SK-N-SH (cell line): Measurements from ENCODE around the gene AGPAT3. TPM values are rescaled to one million over a fixed set of nuclear protein-coding genes. Genes with fewer than 3 reads are reported as not detected.

Experiments
- CTCF ChIA-PET: fragments of 300-600, 350-600 bp; formaldehyde crosslinking; extraction: SDS; loops from one replicate; lab custom pipeline; 2021; lab: Yijun Ruan, JAX
- POLR2A ChIA-PET: fragments of 350-600 bp; sonication (Branson Sonifier 250); formaldehyde crosslinking; extraction: SDS; loops from one replicate; lab custom pipeline; 2020; ENCODE audit warnings: antibody characterized with exemption, inconsistent platforms; lab: Yijun Ruan, JAX
- DNase-seq: peaks from one replicate; pipeline ENCODE4 v3.0.0; 2012
- H2AFZ ChIP-seq: fragments of 200-600 bp; sonication (generic); 2 replicates; pipeline ENCODE4 v1.8.1; 2016; ENCODE audit warnings: antibody characterized with exemption, mild to moderate bottlenecking, low read depth
- H3F3A ChIP-seq: fragments of 200-600 bp; sonication (generic); replicated peaks from 2 replicates; pipeline ENCODE3; 2016; ENCODE audit warnings: antibody characterized with exemption, mild to moderate bottlenecking; ENCODE audit not compliant: insufficient read depth
- H3K27ac ChIP-seq, 2 experiments: fragments of 200-500 bp in 1 of 2; fragments of 200-600 bp in 1 of 2; sonication (Bioruptor generic) in 1 of 2; sonication (generic), shearing (Covaris generic) in 1 of 2; 2 replicates each; pipeline versions ENCODE4 v1.5.1 to v1.6.1; 2014 to 2016; ENCODE audit warnings: low read depth in 2 of 2, inconsistent platforms in 1 of 2, low read length in 1 of 2, mild to moderate bottlenecking in 1 of 2, mixed read lengths in 1 of 2
- H3K27me3 ChIP-seq: fragments of 200-600 bp; sonication (generic), shearing (Covaris generic); 2 replicates; pipeline ENCODE4 v1.6.1; 2016; ENCODE audit warnings: mixed run types; ENCODE audit not compliant: insufficient read depth
- H3K36me3 ChIP-seq, 2 experiments: fragments of 200-500 bp in 1 of 2; fragments of 200-600 bp in 1 of 2; sonication (Bioruptor generic) in 1 of 2; sonication (generic) in 1 of 2; replicated peaks in 1 of 2; 2 replicates each; pipeline versions ENCODE3 to v1.5.1; 2014 to 2016; ENCODE audit warnings: low read length in 1 of 2, mild to moderate bottlenecking in 1 of 2; ENCODE audit not compliant: insufficient read depth in 2 of 2, control insufficient read depth in 1 of 2
- H3K4me1 ChIP-seq, 2 experiments: fragments of 200-500 bp in 1 of 2; fragments of 200-600 bp in 1 of 2; sonication (Bioruptor generic) in 1 of 2; sonication (generic), shearing (Covaris generic) in 1 of 2; 2 replicates each; pipeline versions ENCODE4 v1.5.1 to v1.6.1; 2014 to 2016; ENCODE audit warnings: low read depth in 1 of 2, low read length in 1 of 2, mixed run types in 1 of 2; ENCODE audit not compliant: insufficient read depth in 2 of 2, control insufficient read depth in 1 of 2
- H3K4me2 ChIP-seq: fragments of 200-600 bp; sonication (generic), shearing (Covaris generic); 2 replicates; pipeline ENCODE4 v1.6.1; 2017; ENCODE audit warnings: mixed run types
- H3K4me3 ChIP-seq, 2 experiments: fragments of 200-500 bp in 1 of 2; fragments of 200-600 bp in 1 of 2; sonication (Bioruptor generic) in 1 of 2; sonication (generic), shearing (Covaris generic) in 1 of 2; 2 replicates each; pipeline versions ENCODE4 v1.5.1 to v1.8.1; 2014 to 2016; ENCODE audit warnings: low read depth in 2 of 2, inconsistent platforms in 1 of 2, low read length in 1 of 2, mild to moderate bottlenecking in 1 of 2, mixed read lengths in 1 of 2, moderate library complexity in 1 of 2
- H3K79me2 ChIP-seq: fragments of 200-600 bp; sonication (generic); 2 replicates; pipeline ENCODE4 v1.8.1; 2017; ENCODE audit warnings: mild to moderate bottlenecking; ENCODE audit not compliant: insufficient read depth
- H3K9ac ChIP-seq: fragments of 200-600 bp; sonication (generic); 2 replicates; pipeline ENCODE4 v1.6.1; 2017; ENCODE audit warnings: mixed run types
- H3K9me2 ChIP-seq: fragments of 200-600 bp; sonication (generic); 2 replicates; pipeline ENCODE4 v1.6.1; 2017; ENCODE audit warnings: mixed run types
- H3K9me3 ChIP-seq: fragments of 200-600 bp; sonication (generic); 2 replicates; pipeline ENCODE4 v1.6.1; 2017; ENCODE audit warnings: mixed run types, mild to moderate bottlenecking, moderate library complexity
- H4K20me1 ChIP-seq: fragments of 200-600 bp; sonication (generic); 2 replicates; pipeline ENCODE4 v1.6.1; 2017; ENCODE audit warnings: mild to moderate bottlenecking, mixed run types; ENCODE audit not compliant: insufficient read depth
- CHD2 ChIP-seq: fragments of 150-350 bp; IDR thresholded peaks from 2 replicates; pipeline ENCODE4 v1.6.1; 2018; ENCODE audit warnings: low read length; ENCODE audit not compliant: partially characterized antibody
- EZH2phosphoT487 ChIP-seq: fragments of 200-600 bp; sonication (generic); IDR thresholded peaks from 2 replicates; pipeline ENCODE4 v1.6.1; 2017; ENCODE audit warnings: low read depth, mixed run types, mild to moderate bottlenecking, antibody characterized with exemption, moderate library complexity, borderline replicate concordance
- FOSL2 ChIP-seq: IDR thresholded peaks from 2 replicates; pipeline ENCODE4 v1.4.0; 2012; ENCODE audit warnings: low read depth, mild to moderate bottlenecking, moderate library complexity, borderline replicate concordance
- FOXM1 ChIP-seq: IDR thresholded peaks from 2 replicates; pipeline ENCODE4 v1.4.0; 2012; ENCODE audit warnings: low read depth, mild to moderate bottlenecking
- MXI1 ChIP-seq: IDR thresholded peaks from 2 replicates; pipeline ENCODE4 v1.6.1; 2012; ENCODE audit warnings: mild to moderate bottlenecking, low read depth, low read length, improper control_type of control experiment
- NRF1 ChIP-seq: IDR thresholded peaks from 2 replicates; pipeline ENCODE4 v1.6.1; 2012; ENCODE audit warnings: low read depth, mild to moderate bottlenecking, low read length
- POLR2AphosphoS5 ChIP-seq: IDR thresholded peaks from 2 replicates; pipeline ENCODE4 v1.6.1; 2012; ENCODE audit warnings: low read depth, low read length
- RAD21 ChIP-seq: IDR thresholded peaks from 2 replicates; pipeline ENCODE4 v1.6.1; 2012; ENCODE audit warnings: mild to moderate bottlenecking, low read length
- RCOR1 ChIP-seq: fragments of 150-350 bp; IDR thresholded peaks from 2 replicates; pipeline ENCODE4 v1.6.1; 2017; ENCODE audit warnings: antibody characterized with exemption, low read length
- RFX5 ChIP-seq: IDR thresholded peaks from 2 replicates; pipeline ENCODE4 v1.6.1; 2012; ENCODE audit warnings: mild to moderate bottlenecking, improper control_type of control experiment, low read length
- RXRA ChIP-seq: IDR thresholded peaks from 2 replicates; pipeline ENCODE4 v1.4.0; 2012; ENCODE audit warnings: low read depth, mild to moderate bottlenecking, borderline replicate concordance
- SMC3 ChIP-seq: IDR thresholded peaks from 2 replicates; pipeline ENCODE4 v1.6.1; 2012; ENCODE audit warnings: low read depth, low read length, improper control_type of control experiment
- TAF1 ChIP-seq: IDR thresholded peaks from 2 replicates; pipeline ENCODE4 v1.6.1; 2012; ENCODE audit warnings: low read depth, mild to moderate bottlenecking, low read length, moderate library complexity, borderline replicate concordance
- TCF12 ChIP-seq: IDR thresholded peaks from 2 replicates; pipeline ENCODE4 v1.4.0; 2012
- WGBS: methylation state at CpG from one replicate; pipeline ENCODE4 v1.1.6; 2017; ENCODE audit warnings: low lambda C conversion rate; 5-methylcytosine and 5-hydroxymethylcytosine counted together
- polyA plus RNA-seq, 3 experiments: library from polyadenylated mRNA; depleted of rRNA; stranded (reverse); fragments of >200 nt; gene quantifications; 2 replicates each; pipeline ENCODE4 v1.2.3, GENCODE V29; 2012
- TF ChIP-seq, protein P1 (sequence below): IDR thresholded peaks from 2 replicates; pipeline ENCODE4; 2012
- TF ChIP-seq, protein P2 (sequence below): IDR thresholded peaks from 2 replicates; pipeline ENCODE4 v1.4.0; 2012; ENCODE audit warnings: low read depth, borderline replicate concordance
- TF ChIP-seq, protein P3 (sequence below): fragments of 150-350 bp; IDR thresholded peaks from 2 replicates; pipeline ENCODE4 v1.6.1; 2016; ENCODE audit warnings: mild to moderate bottlenecking, low read depth, low read length
- TF ChIP-seq, protein P4 (sequence below): fragments of 200-600 bp; sonication (generic); IDR thresholded peaks from 2 replicates; pipeline ENCODE4 v1.6.1; 2017; ENCODE audit warnings: antibody characterized with exemption, mild to moderate bottlenecking, moderate library complexity
- TF ChIP-seq, protein P5 (sequence below): IDR thresholded peaks from 2 replicates; pipeline ENCODE4 v1.4.0; 2012; ENCODE audit warnings: low read depth

AGPAT3 gene
- polyA plus RNA-seq, 1 of the 3 experiments (the other 2 are of a cell fraction): 35.3 TPM

DNA sequence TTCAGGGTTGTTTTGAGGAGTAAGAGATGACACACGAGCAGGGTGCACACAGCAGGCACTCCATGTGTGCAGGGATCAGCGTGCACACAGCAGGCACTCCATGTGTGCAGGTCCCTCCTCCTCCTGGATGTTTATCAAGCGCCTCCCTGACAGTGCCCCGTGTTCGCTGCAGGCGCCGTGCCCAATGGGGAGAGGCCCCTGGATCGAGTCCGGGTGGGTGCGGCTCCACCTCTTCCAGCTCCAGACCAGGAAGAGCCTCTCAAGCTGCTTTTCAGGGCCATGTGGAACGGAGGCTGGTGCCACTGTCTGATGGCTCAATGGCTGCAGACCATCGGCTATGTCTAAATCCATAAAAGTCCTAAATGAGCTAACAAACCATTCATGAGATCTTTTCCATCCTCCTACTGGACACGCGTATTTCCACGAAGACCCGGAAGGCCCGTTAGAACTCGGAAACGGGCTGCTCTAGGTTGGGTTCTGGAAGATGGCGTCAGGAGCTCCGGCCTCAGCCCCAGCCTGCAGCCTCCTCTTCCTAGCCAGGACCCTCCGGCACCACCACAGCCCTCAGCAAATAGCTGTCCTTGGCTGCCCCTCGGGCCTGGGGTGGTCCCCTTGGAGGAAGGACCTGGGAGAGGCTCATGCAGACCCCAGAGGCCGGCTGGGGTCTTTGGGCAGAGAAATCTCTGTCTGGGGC is 39.6 kb upstream of the AGPAT3 start:
- H3K4me2 ChIP-seq: no peak overlapping the region
- no peak overlapping the region for H3K9ac ChIP-seq
- H4K20me1 ChIP-seq: no peaks in the 10 kb centered on the region
- peaks cover 0 to 5% of the 10 kb centered on the region in 2 experiments; a peak in 2 of 4 replicates for H3K4me1 ChIP-seq
- WGBS: 89% methylated on average over 16 of the region's 24 CpGs
- no peaks in the 10 kb centered on the region for H3F3A ChIP-seq
- H3K4me3 ChIP-seq: no peak overlapping the region
- H3K36me3 ChIP-seq: no peaks in the 10 kb centered on the region
- H2AFZ ChIP-seq: no peak overlapping the region
- CTCF ChIA-PET: interaction anchor here (0.9 to 2.2 kb wide), 6 partner anchors 14 to 167 kb away, joined by 3 to 10 read pairs (median 4); no protein-coding TSS in a partner anchor
- no peak overlapping the region for H3K27ac ChIP-seq
- no peaks in the 10 kb centered on the region for H3K79me2 ChIP-seq
- POLR2A ChIA-PET: interaction anchor here (0.6 kb wide), 1 partner anchor 138 kb away, joined by 3 read pairs; no protein-coding TSS in a partner anchor
- no peaks in the 10 kb centered on the region; the same call in 1 of the 2 replicates for H3K27me3 ChIP-seq
- no peaks in the 10 kb centered on the region for H3K9me3 ChIP-seq
- TF ChIP-seq FOSL2: no peak
- TF ChIP-seq RFX5: no peak
- TF ChIP-seq EZH2phosphoT487: no peak
- TF ChIP-seq, protein P1, sequence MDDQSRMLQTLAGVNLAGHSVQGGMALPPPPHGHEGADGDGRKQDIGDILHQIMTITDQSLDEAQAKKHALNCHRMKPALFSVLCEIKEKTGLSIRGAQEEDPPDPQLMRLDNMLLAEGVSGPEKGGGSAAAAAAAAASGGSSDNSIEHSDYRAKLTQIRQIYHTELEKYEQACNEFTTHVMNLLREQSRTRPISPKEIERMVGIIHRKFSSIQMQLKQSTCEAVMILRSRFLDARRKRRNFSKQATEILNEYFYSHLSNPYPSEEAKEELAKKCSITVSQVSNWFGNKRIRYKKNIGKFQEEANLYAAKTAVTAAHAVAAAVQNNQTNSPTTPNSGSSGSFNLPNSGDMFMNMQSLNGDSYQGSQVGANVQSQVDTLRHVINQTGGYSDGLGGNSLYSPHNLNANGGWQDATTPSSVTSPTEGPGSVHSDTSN: no peak
- TF ChIP-seq, protein P2, sequence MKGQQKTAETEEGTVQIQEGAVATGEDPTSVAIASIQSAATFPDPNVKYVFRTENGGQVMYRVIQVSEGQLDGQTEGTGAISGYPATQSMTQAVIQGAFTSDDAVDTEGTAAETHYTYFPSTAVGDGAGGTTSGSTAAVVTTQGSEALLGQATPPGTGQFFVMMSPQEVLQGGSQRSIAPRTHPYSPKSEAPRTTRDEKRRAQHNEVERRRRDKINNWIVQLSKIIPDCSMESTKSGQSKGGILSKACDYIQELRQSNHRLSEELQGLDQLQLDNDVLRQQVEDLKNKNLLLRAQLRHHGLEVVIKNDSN: no peak
- TF ChIP-seq RCOR1: no peak
- no peak for TF ChIP-seq SMC3
- no peak for TF ChIP-seq TAF1
- no peak for TF ChIP-seq POLR2AphosphoS5
- no peak for TF ChIP-seq MXI1
- no peak for TF ChIP-seq NRF1
- TF ChIP-seq, protein P3, sequence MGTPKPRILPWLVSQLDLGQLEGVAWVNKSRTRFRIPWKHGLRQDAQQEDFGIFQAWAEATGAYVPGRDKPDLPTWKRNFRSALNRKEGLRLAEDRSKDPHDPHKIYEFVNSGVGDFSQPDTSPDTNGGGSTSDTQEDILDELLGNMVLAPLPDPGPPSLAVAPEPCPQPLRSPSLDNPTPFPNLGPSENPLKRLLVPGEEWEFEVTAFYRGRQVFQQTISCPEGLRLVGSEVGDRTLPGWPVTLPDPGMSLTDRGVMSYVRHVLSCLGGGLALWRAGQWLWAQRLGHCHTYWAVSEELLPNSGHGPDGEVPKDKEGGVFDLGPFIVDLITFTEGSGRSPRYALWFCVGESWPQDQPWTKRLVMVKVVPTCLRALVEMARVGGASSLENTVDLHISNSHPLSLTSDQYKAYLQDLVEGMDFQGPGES: no peak
- TF ChIP-seq RAD21: no peak
- no peak for TF ChIP-seq FOXM1
- TF ChIP-seq, protein P4, sequence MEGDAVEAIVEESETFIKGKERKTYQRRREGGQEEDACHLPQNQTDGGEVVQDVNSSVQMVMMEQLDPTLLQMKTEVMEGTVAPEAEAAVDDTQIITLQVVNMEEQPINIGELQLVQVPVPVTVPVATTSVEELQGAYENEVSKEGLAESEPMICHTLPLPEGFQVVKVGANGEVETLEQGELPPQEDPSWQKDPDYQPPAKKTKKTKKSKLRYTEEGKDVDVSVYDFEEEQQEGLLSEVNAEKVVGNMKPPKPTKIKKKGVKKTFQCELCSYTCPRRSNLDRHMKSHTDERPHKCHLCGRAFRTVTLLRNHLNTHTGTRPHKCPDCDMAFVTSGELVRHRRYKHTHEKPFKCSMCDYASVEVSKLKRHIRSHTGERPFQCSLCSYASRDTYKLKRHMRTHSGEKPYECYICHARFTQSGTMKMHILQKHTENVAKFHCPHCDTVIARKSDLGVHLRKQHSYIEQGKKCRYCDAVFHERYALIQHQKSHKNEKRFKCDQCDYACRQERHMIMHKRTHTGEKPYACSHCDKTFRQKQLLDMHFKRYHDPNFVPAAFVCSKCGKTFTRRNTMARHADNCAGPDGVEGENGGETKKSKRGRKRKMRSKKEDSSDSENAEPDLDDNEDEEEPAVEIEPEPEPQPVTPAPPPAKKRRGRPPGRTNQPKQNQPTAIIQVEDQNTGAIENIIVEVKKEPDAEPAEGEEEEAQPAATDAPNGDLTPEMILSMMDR: no peak
- TF ChIP-seq CHD2: no peak
- TF ChIP-seq RXRA: no peak
- TF ChIP-seq, protein P5, sequence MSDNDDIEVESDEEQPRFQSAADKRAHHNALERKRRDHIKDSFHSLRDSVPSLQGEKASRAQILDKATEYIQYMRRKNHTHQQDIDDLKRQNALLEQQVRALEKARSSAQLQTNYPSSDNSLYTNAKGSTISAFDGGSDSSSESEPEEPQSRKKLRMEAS: no peak
- no peak for TF ChIP-seq TCF12
- DNase-seq: peak; percentile 22
- H3K9me2 ChIP-seq: no peaks in the 10 kb centered on the region
